SK-N-SH (cell line): Measurements from ENCODE around the gene DNAH1. TPM values are rescaled to one million over a fixed set of nuclear protein-coding genes. Genes with fewer than 3 reads are reported as not detected.

Source experiments
- CTCF ChIA-PET: fragments of 300-600, 350-600 bp; formaldehyde crosslinking; extraction: SDS; loops from one replicate; lab custom pipeline; 2021; lab: Yijun Ruan, JAX
- POLR2A ChIA-PET: fragments of 350-600 bp; sonication (Branson Sonifier 250); formaldehyde crosslinking; extraction: SDS; loops from one replicate; lab custom pipeline; 2020; ENCODE audit warnings: antibody characterized with exemption, inconsistent platforms; lab: Yijun Ruan, JAX
- DNase-seq: peaks from one replicate; pipeline ENCODE4 v3.0.0; 2012
- H2AFZ ChIP-seq: fragments of 200-600 bp; sonication (generic); 2 replicates; pipeline ENCODE4 v1.8.1; 2016; ENCODE audit warnings: antibody characterized with exemption, mild to moderate bottlenecking, low read depth
- H3F3A ChIP-seq: fragments of 200-600 bp; sonication (generic); replicated peaks from 2 replicates; pipeline ENCODE3; 2016; ENCODE audit warnings: antibody characterized with exemption, mild to moderate bottlenecking; ENCODE audit not compliant: insufficient read depth
- H3K27ac ChIP-seq, 2 experiments: fragments of 200-500 bp in 1 of 2; fragments of 200-600 bp in 1 of 2; sonication (Bioruptor generic) in 1 of 2; sonication (generic), shearing (Covaris generic) in 1 of 2; 2 replicates each; pipeline versions ENCODE4 v1.5.1 to v1.6.1; 2014 to 2016; ENCODE audit warnings: low read depth in 2 of 2, inconsistent platforms in 1 of 2, low read length in 1 of 2, mild to moderate bottlenecking in 1 of 2, mixed read lengths in 1 of 2
- H3K27me3 ChIP-seq: fragments of 200-600 bp; sonication (generic), shearing (Covaris generic); 2 replicates; pipeline ENCODE4 v1.6.1; 2016; ENCODE audit warnings: mixed run types; ENCODE audit not compliant: insufficient read depth
- H3K36me3 ChIP-seq, 2 experiments: fragments of 200-500 bp in 1 of 2; fragments of 200-600 bp in 1 of 2; sonication (Bioruptor generic) in 1 of 2; sonication (generic) in 1 of 2; replicated peaks in 1 of 2; 2 replicates each; pipeline versions ENCODE3 to v1.5.1; 2014 to 2016; ENCODE audit warnings: low read length in 1 of 2, mild to moderate bottlenecking in 1 of 2; ENCODE audit not compliant: insufficient read depth in 2 of 2, control insufficient read depth in 1 of 2
- H3K4me1 ChIP-seq, 2 experiments: fragments of 200-500 bp in 1 of 2; fragments of 200-600 bp in 1 of 2; sonication (Bioruptor generic) in 1 of 2; sonication (generic), shearing (Covaris generic) in 1 of 2; 2 replicates each; pipeline versions ENCODE4 v1.5.1 to v1.6.1; 2014 to 2016; ENCODE audit warnings: low read depth in 1 of 2, low read length in 1 of 2, mixed run types in 1 of 2; ENCODE audit not compliant: insufficient read depth in 2 of 2, control insufficient read depth in 1 of 2
- H3K4me2 ChIP-seq: fragments of 200-600 bp; sonication (generic), shearing (Covaris generic); 2 replicates; pipeline ENCODE4 v1.6.1; 2017; ENCODE audit warnings: mixed run types
- H3K4me3 ChIP-seq, 2 experiments: fragments of 200-500 bp in 1 of 2; fragments of 200-600 bp in 1 of 2; sonication (Bioruptor generic) in 1 of 2; sonication (generic), shearing (Covaris generic) in 1 of 2; 2 replicates each; pipeline versions ENCODE4 v1.5.1 to v1.8.1; 2014 to 2016; ENCODE audit warnings: low read depth in 2 of 2, inconsistent platforms in 1 of 2, low read length in 1 of 2, mild to moderate bottlenecking in 1 of 2, mixed read lengths in 1 of 2, moderate library complexity in 1 of 2
- H3K79me2 ChIP-seq: fragments of 200-600 bp; sonication (generic); 2 replicates; pipeline ENCODE4 v1.8.1; 2017; ENCODE audit warnings: mild to moderate bottlenecking; ENCODE audit not compliant: insufficient read depth
- H3K9ac ChIP-seq: fragments of 200-600 bp; sonication (generic); 2 replicates; pipeline ENCODE4 v1.6.1; 2017; ENCODE audit warnings: mixed run types
- H3K9me2 ChIP-seq: fragments of 200-600 bp; sonication (generic); 2 replicates; pipeline ENCODE4 v1.6.1; 2017; ENCODE audit warnings: mixed run types
- H3K9me3 ChIP-seq: fragments of 200-600 bp; sonication (generic); 2 replicates; pipeline ENCODE4 v1.6.1; 2017; ENCODE audit warnings: mixed run types, mild to moderate bottlenecking, moderate library complexity
- H4K20me1 ChIP-seq: fragments of 200-600 bp; sonication (generic); 2 replicates; pipeline ENCODE4 v1.6.1; 2017; ENCODE audit warnings: mild to moderate bottlenecking, mixed run types; ENCODE audit not compliant: insufficient read depth
- CHD2 ChIP-seq: fragments of 150-350 bp; IDR thresholded peaks from 2 replicates; pipeline ENCODE4 v1.6.1; 2018; ENCODE audit warnings: low read length; ENCODE audit not compliant: partially characterized antibody
- EZH2phosphoT487 ChIP-seq: fragments of 200-600 bp; sonication (generic); IDR thresholded peaks from 2 replicates; pipeline ENCODE4 v1.6.1; 2017; ENCODE audit warnings: low read depth, mixed run types, mild to moderate bottlenecking, antibody characterized with exemption, moderate library complexity, borderline replicate concordance
- GATA2 ChIP-seq: sonication (generic); formaldehyde crosslinking; IDR thresholded peaks from 2 replicates; pipeline ENCODE4 v1.5.0; 2020; ENCODE audit warnings: mild to moderate bottlenecking, missing genetic modification reagents
- NFIC ChIP-seq: IDR thresholded peaks from 2 replicates; pipeline ENCODE4 v1.4.0; 2012; ENCODE audit warnings: borderline replicate concordance
- NRF1 ChIP-seq: IDR thresholded peaks from 2 replicates; pipeline ENCODE4 v1.6.1; 2012; ENCODE audit warnings: low read depth, mild to moderate bottlenecking, low read length
- POLR2AphosphoS5 ChIP-seq: IDR thresholded peaks from 2 replicates; pipeline ENCODE4 v1.6.1; 2012; ENCODE audit warnings: low read depth, low read length
- RCOR1 ChIP-seq: fragments of 150-350 bp; IDR thresholded peaks from 2 replicates; pipeline ENCODE4 v1.6.1; 2017; ENCODE audit warnings: antibody characterized with exemption, low read length
- RFX5 ChIP-seq: IDR thresholded peaks from 2 replicates; pipeline ENCODE4 v1.6.1; 2012; ENCODE audit warnings: mild to moderate bottlenecking, improper control_type of control experiment, low read length
- RXRA ChIP-seq: IDR thresholded peaks from 2 replicates; pipeline ENCODE4 v1.4.0; 2012; ENCODE audit warnings: low read depth, mild to moderate bottlenecking, borderline replicate concordance
- TCF12 ChIP-seq: IDR thresholded peaks from 2 replicates; pipeline ENCODE4 v1.4.0; 2012
- TEAD4 ChIP-seq: IDR thresholded peaks from 2 replicates; pipeline ENCODE4 v1.4.0; 2012; ENCODE audit warnings: mild to moderate bottlenecking, borderline replicate concordance; ENCODE audit not compliant: insufficient read depth
- YY1 ChIP-seq: IDR thresholded peaks from 2 replicates; pipeline ENCODE4 v1.4.0; 2012; ENCODE audit warnings: low read depth, mild to moderate bottlenecking
- WGBS: methylation state at CpG from one replicate; pipeline ENCODE4 v1.1.6; 2017; ENCODE audit warnings: low lambda C conversion rate; 5-methylcytosine and 5-hydroxymethylcytosine counted together
- polyA plus RNA-seq, 3 experiments: library from polyadenylated mRNA; depleted of rRNA; stranded (reverse); fragments of >200 nt; gene quantifications; 2 replicates each; pipeline ENCODE4 v1.2.3, GENCODE V29; 2012
- TF ChIP-seq, protein P1 (sequence below): fragments of 200-600 bp; sonication (generic); IDR thresholded peaks from 2 replicates; pipeline ENCODE4 v1.6.1; 2017; ENCODE audit warnings: antibody characterized with exemption, mild to moderate bottlenecking, moderate library complexity

Gene DNAH1
- polyA plus RNA-seq, 1 of the 3 experiments (the other 2 are of a cell fraction), result 5.1 TPM

DNA sequence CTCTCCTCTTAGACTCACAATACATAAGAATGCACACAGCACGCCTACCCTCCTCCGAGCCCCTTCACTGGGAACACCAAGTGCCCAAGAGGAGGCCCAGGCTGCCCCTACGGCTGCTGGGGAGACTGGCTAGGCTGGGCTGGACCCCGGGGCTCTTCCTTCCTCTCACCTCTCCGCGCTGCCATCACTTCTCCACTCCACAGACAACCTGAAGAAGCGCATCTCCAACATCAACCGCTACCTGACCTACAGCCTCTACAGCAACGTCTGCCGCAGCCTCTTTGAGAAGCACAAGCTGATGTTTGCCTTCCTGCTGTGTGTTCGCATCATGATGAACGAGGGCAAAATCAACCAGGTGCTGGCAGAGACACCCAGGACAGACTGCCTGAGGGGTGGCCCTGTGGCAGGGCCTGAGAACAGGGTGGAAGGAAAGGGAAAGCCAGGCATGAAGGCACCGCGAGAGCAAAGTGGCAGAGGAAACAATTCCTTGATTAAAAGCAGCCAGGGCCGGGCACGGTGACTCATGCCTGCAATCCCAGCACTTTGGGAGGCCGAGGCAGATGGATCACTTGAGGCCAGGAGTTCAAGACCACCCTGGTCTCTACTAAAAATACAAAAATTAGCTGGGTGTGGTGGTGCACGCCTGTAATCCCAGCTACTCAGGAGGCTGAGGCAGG, 77.2 kb downstream of the DNAH1 start:
- H3K4me3 ChIP-seq, result no peak overlapping the region
- no peaks in the 10 kb centered on the region for H3K9me3 ChIP-seq
- DNase-seq, result no peak
- WGBS, result 80% methylated on average over 18 of the region's 18 CpGs
- no peaks in the 10 kb centered on the region for H3K4me1 ChIP-seq
- no peak overlapping the region for H3K27ac ChIP-seq
- ChIA-PET CTCF (no interaction called here), POLR2A (no interaction called here)
- H4K20me1 ChIP-seq, result no peaks in the 10 kb centered on the region
- no peaks in the 10 kb centered on the region for H3K9me2 ChIP-seq
- no peak for TF ChIP-seq YY1
- TF ChIP-seq RFX5, result no peak
- no peak for TF ChIP-seq RCOR1
- no peak for TF ChIP-seq NFIC
- TF ChIP-seq NRF1, result no peak
- no peak for TF ChIP-seq CHD2
- no peak for TF ChIP-seq RXRA
- TF ChIP-seq EZH2phosphoT487, result no peak
- TF ChIP-seq TEAD4, result no peak
- TF ChIP-seq TCF12, result no peak
- TF ChIP-seq, protein P1, sequence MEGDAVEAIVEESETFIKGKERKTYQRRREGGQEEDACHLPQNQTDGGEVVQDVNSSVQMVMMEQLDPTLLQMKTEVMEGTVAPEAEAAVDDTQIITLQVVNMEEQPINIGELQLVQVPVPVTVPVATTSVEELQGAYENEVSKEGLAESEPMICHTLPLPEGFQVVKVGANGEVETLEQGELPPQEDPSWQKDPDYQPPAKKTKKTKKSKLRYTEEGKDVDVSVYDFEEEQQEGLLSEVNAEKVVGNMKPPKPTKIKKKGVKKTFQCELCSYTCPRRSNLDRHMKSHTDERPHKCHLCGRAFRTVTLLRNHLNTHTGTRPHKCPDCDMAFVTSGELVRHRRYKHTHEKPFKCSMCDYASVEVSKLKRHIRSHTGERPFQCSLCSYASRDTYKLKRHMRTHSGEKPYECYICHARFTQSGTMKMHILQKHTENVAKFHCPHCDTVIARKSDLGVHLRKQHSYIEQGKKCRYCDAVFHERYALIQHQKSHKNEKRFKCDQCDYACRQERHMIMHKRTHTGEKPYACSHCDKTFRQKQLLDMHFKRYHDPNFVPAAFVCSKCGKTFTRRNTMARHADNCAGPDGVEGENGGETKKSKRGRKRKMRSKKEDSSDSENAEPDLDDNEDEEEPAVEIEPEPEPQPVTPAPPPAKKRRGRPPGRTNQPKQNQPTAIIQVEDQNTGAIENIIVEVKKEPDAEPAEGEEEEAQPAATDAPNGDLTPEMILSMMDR, result no peak
- no peak for TF ChIP-seq POLR2AphosphoS5
- H3K9ac ChIP-seq, result no peak overlapping the region
- H2AFZ ChIP-seq, result no peak overlapping the region
- H3K36me3 ChIP-seq, result no peaks in the 10 kb centered on the region
- no peaks in the 10 kb centered on the region for H3F3A ChIP-seq
- H3K27me3 ChIP-seq, result no peaks in the 10 kb centered on the region
- no peaks in the 10 kb centered on the region for H3K79me2 ChIP-seq
- no peak overlapping the region for H3K4me2 ChIP-seq

DNA sequence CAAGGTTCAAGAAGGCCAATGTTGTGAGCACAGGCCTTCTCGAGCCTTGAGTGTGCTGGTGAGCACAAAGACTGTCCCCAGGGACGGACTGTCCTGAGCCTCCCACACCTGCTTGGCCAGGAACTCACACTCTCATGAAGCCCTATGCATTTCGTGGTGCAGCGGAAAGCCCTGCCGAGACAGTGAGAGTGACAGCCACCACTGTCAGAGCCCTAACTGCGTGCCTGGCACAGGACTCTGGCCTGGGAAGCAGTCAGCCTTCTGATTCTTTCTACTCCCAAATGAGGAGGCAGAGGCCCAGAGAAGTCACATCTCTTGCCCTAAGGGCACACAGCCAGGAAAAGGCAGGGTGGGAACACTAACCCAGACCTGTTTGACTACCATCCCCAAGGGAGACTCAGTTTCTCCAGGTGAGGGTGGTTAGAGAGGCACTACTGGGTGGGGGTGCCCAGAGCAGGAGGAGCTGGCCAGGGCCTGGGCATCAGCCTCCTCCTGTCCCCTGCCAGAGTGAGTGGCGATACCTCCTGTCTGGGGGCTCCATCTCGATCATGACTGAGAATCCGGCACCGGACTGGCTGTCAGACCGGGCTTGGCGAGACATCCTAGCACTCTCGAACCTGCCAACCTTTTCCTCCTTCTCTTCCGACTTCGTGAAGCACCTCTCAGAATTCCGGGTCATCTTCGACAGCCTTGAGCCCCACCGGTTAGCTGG, 78.0 kb downstream of the DNAH1 start:
- CTCF ChIA-PET, result interaction anchor here (0.7 to 1.2 kb wide), 2 partner anchors 8 to 11 kb away, joined by 3 to 4 read pairs; no protein-coding TSS in a partner anchor
- 90% methylated on average over 15 of the region's 18 CpGs for WGBS
- DNase-seq, result no peak

More for the DNA sequence above, 78.0 kb downstream of the DNAH1 start:
- Histone ChIP-seq H3K4me1 (no peaks in the 10 kb centered on the region), H3K4me3 (no peak overlapping the region), H3K27me3 (no peaks in the 10 kb centered on the region), H3K27ac (no peak overlapping the region), H3K36me3 (no peaks in the 10 kb centered on the region), H3K79me2 (no peaks in the 10 kb centered on the region), H3K9ac (no peak overlapping the region), H3F3A (no peaks in the 10 kb centered on the region), H3K9me2 (no peaks in the 10 kb centered on the region), H3K9me3 (no peaks in the 10 kb centered on the region), H3K4me2 (no peak overlapping the region), H4K20me1 (no peaks in the 10 kb centered on the region), H2AFZ (no peak overlapping the region)
- no peak for TF ChIP-seq GATA2 (CRISPR knock-in tag)
- POLR2A ChIA-PET, result no interaction called here
